GM10266 (cell line): Measurements from ENCODE around the gene DOCK4.

ENCODE experiments used
- DNase-seq: peaks from one replicate; pipeline ENCODE4 v3.0.0; 2012; ENCODE audit errors: extremely low spot score
- TF ChIP-seq, protein P1 (sequence below): IDR thresholded peaks from 2 replicates; pipeline ENCODE4 v1.5.1; 2012; ENCODE audit warnings: mild to moderate bottlenecking, low read depth; ENCODE audit not compliant: control insufficient read depth, insufficient read depth; ENCODE audit errors: missing control alignments

DOCK4 gene

DNA sequence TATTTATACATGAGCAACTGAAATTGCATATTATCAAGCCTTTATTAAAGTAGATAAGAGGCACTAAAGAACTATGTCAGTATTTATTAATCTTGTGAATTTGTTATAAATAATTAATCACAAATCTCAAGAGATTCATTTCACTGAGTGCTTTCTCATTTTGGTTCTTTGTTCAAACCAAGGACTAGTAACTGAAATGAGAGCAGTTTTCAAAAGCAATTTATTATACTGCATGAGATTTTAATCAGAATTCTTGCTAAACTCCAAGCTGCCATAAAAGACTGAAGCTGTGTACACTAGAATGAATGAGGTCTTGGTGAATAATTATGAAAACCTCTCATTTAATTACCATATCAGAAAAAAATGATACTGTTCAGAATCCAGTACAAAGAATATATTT, 419.1 kb downstream of the DOCK4 start:
- TF ChIP-seq, protein P1, sequence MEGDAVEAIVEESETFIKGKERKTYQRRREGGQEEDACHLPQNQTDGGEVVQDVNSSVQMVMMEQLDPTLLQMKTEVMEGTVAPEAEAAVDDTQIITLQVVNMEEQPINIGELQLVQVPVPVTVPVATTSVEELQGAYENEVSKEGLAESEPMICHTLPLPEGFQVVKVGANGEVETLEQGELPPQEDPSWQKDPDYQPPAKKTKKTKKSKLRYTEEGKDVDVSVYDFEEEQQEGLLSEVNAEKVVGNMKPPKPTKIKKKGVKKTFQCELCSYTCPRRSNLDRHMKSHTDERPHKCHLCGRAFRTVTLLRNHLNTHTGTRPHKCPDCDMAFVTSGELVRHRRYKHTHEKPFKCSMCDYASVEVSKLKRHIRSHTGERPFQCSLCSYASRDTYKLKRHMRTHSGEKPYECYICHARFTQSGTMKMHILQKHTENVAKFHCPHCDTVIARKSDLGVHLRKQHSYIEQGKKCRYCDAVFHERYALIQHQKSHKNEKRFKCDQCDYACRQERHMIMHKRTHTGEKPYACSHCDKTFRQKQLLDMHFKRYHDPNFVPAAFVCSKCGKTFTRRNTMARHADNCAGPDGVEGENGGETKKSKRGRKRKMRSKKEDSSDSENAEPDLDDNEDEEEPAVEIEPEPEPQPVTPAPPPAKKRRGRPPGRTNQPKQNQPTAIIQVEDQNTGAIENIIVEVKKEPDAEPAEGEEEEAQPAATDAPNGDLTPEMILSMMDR = no peak

DNA sequence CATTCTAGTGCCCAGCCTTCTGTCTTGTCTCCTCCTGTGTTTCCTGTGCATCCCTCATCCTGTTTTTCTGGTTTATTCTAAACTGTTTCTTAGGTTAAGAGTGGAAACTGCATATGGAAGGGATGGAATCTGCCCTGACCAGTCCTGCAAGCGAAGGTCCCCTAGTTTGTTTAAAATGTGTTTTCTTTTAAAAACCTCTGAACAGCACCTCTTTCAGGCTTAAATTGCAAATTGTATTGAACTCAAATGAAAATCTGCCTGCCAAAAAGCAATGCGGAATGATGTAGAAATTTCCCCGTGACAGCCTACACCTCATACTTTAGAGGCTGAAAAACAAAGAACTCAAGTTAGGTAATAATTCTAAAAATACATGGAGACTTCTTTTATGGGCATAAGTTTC, 421.1 kb downstream of the DOCK4 start:
- TF ChIP-seq, protein P1 = no peak
- no peak for DNase-seq

More for the DNA sequence above, 419.1 kb downstream of the DOCK4 start:
- DNase-seq = no peak

DNA sequence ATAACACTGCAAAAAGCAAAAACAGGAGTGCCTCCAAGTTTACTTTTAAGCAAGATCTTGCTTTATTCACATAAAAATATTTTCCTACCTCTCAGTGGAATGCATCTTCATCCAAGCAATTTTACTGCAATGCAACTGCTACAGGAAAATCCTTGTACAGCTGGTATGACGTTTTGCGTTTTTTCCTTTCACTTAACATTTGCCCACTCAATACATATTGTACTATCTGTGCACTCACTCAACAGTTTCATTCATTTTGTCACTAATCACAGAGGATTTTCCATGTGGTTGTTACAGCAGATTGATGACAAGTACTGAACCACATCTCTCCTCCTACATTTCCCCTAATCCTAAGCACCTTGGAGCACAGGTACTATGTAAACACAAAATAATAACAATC, 421.9 kb downstream of the DOCK4 start:
- no peak for DNase-seq
- TF ChIP-seq, protein P1 = no peak

DNA sequence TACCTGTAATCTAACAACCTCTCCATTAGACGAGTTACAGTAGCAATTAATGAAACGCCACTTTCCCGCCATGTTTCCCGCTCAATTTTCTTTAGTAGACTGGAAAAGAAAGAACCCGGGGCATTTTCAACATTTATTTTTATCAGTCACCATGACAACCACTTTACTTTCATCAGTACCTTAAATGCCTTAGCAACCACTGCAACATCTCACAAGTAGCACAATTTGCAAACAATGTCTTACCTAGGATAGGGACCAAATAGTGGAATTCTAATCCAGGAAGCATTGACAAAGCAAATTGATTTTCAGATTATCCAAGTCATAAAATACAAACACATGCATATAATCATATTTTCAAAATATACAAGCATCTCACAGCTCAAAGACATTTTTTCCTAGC, 422.3 kb downstream of the DOCK4 start:
- TF ChIP-seq, protein P1 = no peak
- DNase-seq = no peak

DNA sequence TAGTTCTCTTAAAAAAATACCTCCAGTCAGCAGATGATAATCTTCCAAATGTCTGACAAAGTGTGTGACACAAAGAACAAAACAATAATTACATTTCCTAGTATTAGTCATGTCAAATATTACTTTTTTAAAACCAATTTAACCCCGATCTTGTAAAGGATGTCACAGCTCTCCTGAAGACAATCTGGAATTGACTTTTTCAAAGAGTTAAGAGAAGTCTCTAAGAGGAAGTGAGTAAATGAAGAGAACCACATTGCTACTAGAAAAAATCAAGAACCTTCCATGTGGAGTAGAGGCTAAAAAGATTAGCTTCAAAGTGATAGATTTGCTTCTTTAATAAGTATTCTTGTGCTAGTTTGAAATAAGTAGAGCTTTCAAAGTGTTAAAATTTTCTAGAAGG, 425.7 kb downstream of the DOCK4 start:
- TF ChIP-seq, protein P1 = no peak
- no peak for DNase-seq

DNA sequence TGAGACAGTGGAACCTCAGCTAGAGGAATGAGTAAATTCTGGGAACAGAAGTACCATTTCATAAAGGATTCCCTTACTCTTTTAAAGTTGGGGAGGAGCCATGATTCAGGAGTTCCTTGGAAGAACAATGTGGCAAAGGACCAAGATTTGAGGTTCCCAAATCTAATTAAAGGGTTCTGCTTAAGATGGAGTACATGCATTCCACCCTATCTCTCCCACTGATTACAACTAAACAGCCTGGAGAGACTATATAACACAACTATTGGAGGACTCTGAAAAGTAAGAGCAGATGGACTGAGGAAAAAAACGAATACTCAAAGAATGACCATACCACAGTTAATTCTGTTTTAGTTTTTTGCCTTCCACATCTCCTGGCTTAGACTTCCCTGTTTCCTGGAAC, 431.0 kb downstream of the DOCK4 start:
- TF ChIP-seq, protein P1 = no peak
- DNase-seq = no peak

DNA sequence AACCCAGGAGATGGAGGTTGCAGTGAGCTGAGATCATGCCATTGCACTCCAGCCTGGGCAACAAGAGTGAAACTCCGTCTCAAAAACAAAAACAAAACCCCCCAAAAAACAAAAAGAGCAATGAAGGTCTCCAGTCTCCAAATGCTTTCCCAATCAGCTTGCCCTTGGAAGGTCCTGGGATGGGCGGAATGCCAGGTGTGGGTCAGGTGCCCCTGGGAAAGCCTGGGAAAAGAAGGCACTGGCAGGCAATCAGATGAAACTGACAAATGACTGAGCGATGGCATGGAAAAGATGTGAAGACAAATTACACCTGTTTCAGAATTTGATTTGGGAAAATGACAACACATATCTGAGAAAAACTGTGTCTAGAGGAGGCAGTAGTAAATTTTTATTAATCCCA, 433.5 kb downstream of the DOCK4 start:
- TF ChIP-seq, protein P1 = no peak
- DNase-seq = no peak
